B cell (primary cell): Measurements from ENCODE around the gene GORASP2. TPM values are rescaled to one million over a fixed set of nuclear protein-coding genes. Genes with fewer than 3 reads are reported as not detected.

ENCODE experiments used
- ATAC-seq: fragments of 200-7000 bp; cut with Tn5 transposase; one replicate; pipeline ENCODE4 v1.10.0; 2021; ENCODE audit warnings: low read depth, mild to moderate bottlenecking, moderate number of reproducible peaks, moderate library complexity
- CTCF ChIA-PET: fragments of 350-600 bp; sonication (Branson Sonifier 250); formaldehyde crosslinking; loops from one replicate; lab custom pipeline; 2021; ENCODE audit warnings: antibody characterized with exemption, inconsistent platforms; lab: Charles Lee
- POLR2A ChIA-PET: fragments of 350-600 bp; sonication (Branson Sonifier 250); formaldehyde crosslinking; loops from one replicate; lab custom pipeline; 2021; ENCODE audit warnings: antibody characterized with exemption; lab: Charles Lee
- DNase-seq: peaks from one replicate; pipeline ENCODE4 v3.0.0; 2013
- H2AFZ ChIP-seq: 2 replicates; pipeline ENCODE4 v1.6.1; 2012; ENCODE audit warnings: mild to moderate bottlenecking, low read depth, low read length; ENCODE audit not compliant: insufficient read depth, poor library complexity, severe bottlenecking
- H3K27ac ChIP-seq, 2 donors: 1 replicate in 1 of 2; 2 replicates in 1 of 2; pipeline ENCODE4 v1.5.1; 2012 to 2013; ENCODE audit warnings: low read length in 2 of 2, mild to moderate bottlenecking in 2 of 2, moderate library complexity in 1 of 2
- H3K27me3 ChIP-seq, 4 experiments: fragments of 200-600 bp in 1 of 4; sonication (generic) in 1 of 4; replicated peaks in 1 of 4; 1 replicate in 2 of 4; 2 replicates in 2 of 4; pipeline versions ENCODE4 v1.6.1 to v1.7.0; 2013 to 2016; ENCODE audit warnings: low read length in 3 of 4, mild to moderate bottlenecking in 2 of 4, mixed read lengths in 1 of 4, moderate library complexity in 1 of 4; ENCODE audit not compliant: insufficient read depth in 4 of 4, control insufficient read depth in 3 of 4; ENCODE audit errors: control extremely low read depth in 1 of 4
- H3K36me3 ChIP-seq, 2 experiments: replicated peaks in 1 of 2; 1 replicate in 1 of 2; 2 replicates in 1 of 2; pipeline versions ENCODE4 v1.6.1 to v1.7.1; 2013; ENCODE audit warnings: low read length in 1 of 2; ENCODE audit not compliant: insufficient read depth in 2 of 2, control insufficient read depth in 1 of 2; ENCODE audit errors: control extremely low read depth in 1 of 2, extremely low read depth in 1 of 2
- H3K4me1 ChIP-seq, 2 donors: fragments of 200-600 bp in 1 of 2; sonication (generic) in 1 of 2; 1 replicate in 1 of 2; 2 replicates in 1 of 2; pipeline versions ENCODE4 v1.5.1 to v1.6.1; 2013 to 2017; ENCODE audit warnings: low read length in 2 of 2; ENCODE audit not compliant: control insufficient read depth in 2 of 2, insufficient read depth in 2 of 2
- H3K4me2 ChIP-seq: replicated peaks from 2 replicates; pipeline ENCODE3; 2012; ENCODE audit warnings: mild to moderate bottlenecking, low read depth, low read length; ENCODE audit not compliant: poor library complexity, severe bottlenecking
- H3K4me3 ChIP-seq, 5 experiments: fragments of 200-600 bp in 1 of 5; sonication (generic) in 1 of 5; 1 replicate in 3 of 5; 2 replicates in 2 of 5; pipeline versions ENCODE4 v1.5.1 to v1.7.0; 2011 to 2016; ENCODE audit warnings: low read length in 4 of 5, mild to moderate bottlenecking in 4 of 5, low read depth in 2 of 5, control low read depth in 1 of 5, moderate library complexity in 1 of 5; ENCODE audit not compliant: insufficient read depth in 1 of 5; ENCODE audit errors: control extremely low read depth in 1 of 5, extremely low read depth in 1 of 5
- H3K79me2 ChIP-seq: fragments of 200-600 bp; sonication (generic); one replicate; pipeline ENCODE4 v1.6.0; 2016; ENCODE audit warnings: low read length; ENCODE audit not compliant: control insufficient read depth, insufficient read depth
- H3K9ac ChIP-seq: fragments of 200-600 bp; sonication (generic); 2 replicates; pipeline ENCODE4 v1.6.1; 2017; ENCODE audit warnings: mild to moderate bottlenecking, low read length, moderate library complexity
- H3K9me3 ChIP-seq, 3 donors: one replicate each; pipeline versions ENCODE4 v1.6.1 to v1.7.1; 2013; ENCODE audit warnings: low read length in 2 of 3; ENCODE audit not compliant: control insufficient read depth in 2 of 3, insufficient read depth in 1 of 3; ENCODE audit errors: control extremely low read depth in 1 of 3
- H4K20me1 ChIP-seq: 2 replicates; pipeline ENCODE4 v1.6.0; 2012; ENCODE audit warnings: mild to moderate bottlenecking, low read length; ENCODE audit not compliant: insufficient read depth, control insufficient read depth, poor library complexity, severe bottlenecking
- H3K27ac Mint-ChIP-seq: one replicate; pipeline ENCODE4 v1.8.0; 2021; ENCODE audit warnings: mixed read lengths
- H3K27me3 Mint-ChIP-seq: one replicate; pipeline ENCODE4 v1.8.0; 2021; ENCODE audit warnings: mixed read lengths
- H3K4me1 Mint-ChIP-seq: one replicate; pipeline ENCODE4 v1.8.0; 2021; ENCODE audit warnings: mixed read lengths
- H3K4me3 Mint-ChIP-seq: one replicate; pipeline ENCODE4 v1.8.0; 2021; ENCODE audit warnings: mixed read lengths
- H3K9me3 Mint-ChIP-seq: one replicate; pipeline ENCODE4 v1.8.0; 2022; ENCODE audit warnings: mixed read lengths; ENCODE audit not compliant: insufficient read depth
- EZH2 ChIP-seq: IDR thresholded peaks from 2 replicates; pipeline ENCODE4 v1.6.1; 2012; ENCODE audit warnings: borderline replicate concordance, low read depth, mild to moderate bottlenecking, moderate library complexity, low read length; ENCODE audit not compliant: insufficient read depth, poor library complexity, severe bottlenecking
- WGBS: methylation state at CpG from one replicate; pipeline ENCODE4 v1.1.5; 2013; ENCODE audit warnings: missing lambda C conversion rate; ENCODE audit not compliant: insufficient coverage; 5-methylcytosine and 5-hydroxymethylcytosine counted together
- intact Hi-C: fragments of 100-400 bp; cut with micrococcal nuclease; formaldehyde crosslinking; loops from one replicate; pipeline ENCODE4 v1.10.0; 2022
- polyA plus RNA-seq: library from polyadenylated mRNA; depleted of rRNA; stranded (reverse); fragments of >200 nt; gene quantifications from 2 replicates; pipeline ENCODE4 v1.2.3, GENCODE V29; 2012
- total RNA-seq, 2 donors: library from RNA; stranded (reverse); fragments of 120-200 nt in 1 of 2; gene quantifications; 1 replicate in 1 of 2; 2 replicates in 1 of 2; pipeline versions ENCODE4 v1.2.3 to v1.2.4, GENCODE V29; 2013 to 2022
- TF ChIP-seq, protein P1 (sequence below): fragments of 200-600 bp; IDR thresholded peaks from one replicate; pipeline ENCODE4 v1.8.0; 2022; ENCODE audit warnings: antibody characterized with exemption, mild to moderate bottlenecking

Gene GORASP2
- total and polyA plus RNA-seq, 2 donors (not counting 1 experiment from before 2014, with no cell fraction given) = 40.5 to 50.5 TPM

DNA sequence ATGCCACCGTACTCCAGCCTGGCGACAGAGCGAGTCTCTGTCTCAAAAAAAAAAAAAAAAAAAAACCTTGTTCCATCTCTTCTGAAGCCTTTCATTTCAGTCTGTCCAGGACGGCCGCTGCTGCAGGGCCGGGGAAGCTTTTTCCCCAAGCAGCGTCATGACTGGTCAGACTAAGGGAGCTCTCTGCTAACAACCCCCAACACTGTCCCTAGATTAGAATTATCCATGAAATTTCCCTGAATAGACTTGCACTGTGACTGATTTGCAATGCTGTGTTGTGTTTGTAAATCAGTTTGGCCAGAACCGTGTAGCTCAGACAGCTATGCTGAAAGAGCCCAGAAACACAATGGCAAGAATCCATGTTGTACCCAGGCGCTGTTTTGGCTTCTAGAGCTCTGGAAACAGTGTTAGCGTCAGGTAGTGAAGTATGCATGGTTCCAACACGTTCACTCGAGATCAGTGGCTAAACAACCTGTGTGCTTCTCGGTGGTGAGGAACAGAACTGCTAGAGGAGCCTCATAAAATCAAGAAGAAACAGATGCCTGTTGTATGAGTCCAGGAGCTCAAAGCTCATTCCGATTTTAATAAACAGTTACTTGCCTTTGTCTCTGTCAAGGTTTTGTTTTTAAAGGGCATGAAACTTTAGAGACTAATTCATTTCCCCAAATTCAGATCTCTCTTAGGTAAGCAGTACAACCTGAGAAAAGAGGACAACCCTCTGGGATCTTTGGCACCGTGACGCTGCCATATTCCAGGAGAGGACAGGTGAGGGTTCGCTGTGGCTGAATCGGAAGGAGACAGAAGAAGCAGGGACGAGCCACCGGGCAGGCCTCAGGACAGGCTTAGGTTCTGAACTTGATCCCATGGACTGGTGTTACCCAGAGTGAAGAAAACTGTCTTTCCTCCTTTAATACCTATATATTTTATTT is 43.5 kb downstream of the GORASP2 start:
- WGBS = 96% methylated on average over 19 of the region's 20 CpGs
- Histone ChIP-seq H4K20me1 (no peaks in the 10 kb centered on the region), H3K79me2 (no peaks in the 10 kb centered on the region), H3K9ac (peak overlapping the region; percentile 84), H3K27ac (peak overlapping the region in 1 of 2 donors; percentile 61), H3K27me3 (no peaks in the 10 kb centered on the region), H3K4me1 (peaks cover 11 to 12% of the 10 kb centered on the region in 2 donors), H2AFZ (peak overlapping the region; percentile 96), H3K4me2 (peak overlapping the region; percentile 98), H3K9me3 (no peaks in the 10 kb centered on the region), H3K4me3 (peak overlapping the region in 3 of 5 experiments; percentile 71 to 86 (median 84)), H3K36me3 (no peaks in the 10 kb centered on the region)
- peaks cover 12% of the 10 kb centered on the region for H3K4me1 Mint-ChIP-seq
- CTCF ChIA-PET = interaction anchor here (0.5 to 1.9 kb wide), 19 partner anchors 12 to 1155 kb away, joined by 3 to 42 read pairs (median 4); partner anchors contain the start of gene GORASP2
- intact Hi-C loops = loop anchor here (1.0 to 10.0 kb wide), 8 partner anchors 43 to 1492 kb away; partner anchors contain the start of genes DCAF17 and GORASP2
- ATAC-seq = no peak
- H3K27me3 Mint-ChIP-seq = no peaks in the 10 kb centered on the region
- DNase-seq = no peak
- H3K4me3 Mint-ChIP-seq = peak overlapping the region; percentile 87
- H3K27ac Mint-ChIP-seq = peak overlapping the region; percentile 59
- POLR2A ChIA-PET = interaction anchor here (0.7 to 1.5 kb wide), 3 partner anchors 188 to 444 kb away, joined by 4 to 6 read pairs (median 6); partner anchors contain the start of gene TLK1
- TF ChIP-seq, protein P1, sequence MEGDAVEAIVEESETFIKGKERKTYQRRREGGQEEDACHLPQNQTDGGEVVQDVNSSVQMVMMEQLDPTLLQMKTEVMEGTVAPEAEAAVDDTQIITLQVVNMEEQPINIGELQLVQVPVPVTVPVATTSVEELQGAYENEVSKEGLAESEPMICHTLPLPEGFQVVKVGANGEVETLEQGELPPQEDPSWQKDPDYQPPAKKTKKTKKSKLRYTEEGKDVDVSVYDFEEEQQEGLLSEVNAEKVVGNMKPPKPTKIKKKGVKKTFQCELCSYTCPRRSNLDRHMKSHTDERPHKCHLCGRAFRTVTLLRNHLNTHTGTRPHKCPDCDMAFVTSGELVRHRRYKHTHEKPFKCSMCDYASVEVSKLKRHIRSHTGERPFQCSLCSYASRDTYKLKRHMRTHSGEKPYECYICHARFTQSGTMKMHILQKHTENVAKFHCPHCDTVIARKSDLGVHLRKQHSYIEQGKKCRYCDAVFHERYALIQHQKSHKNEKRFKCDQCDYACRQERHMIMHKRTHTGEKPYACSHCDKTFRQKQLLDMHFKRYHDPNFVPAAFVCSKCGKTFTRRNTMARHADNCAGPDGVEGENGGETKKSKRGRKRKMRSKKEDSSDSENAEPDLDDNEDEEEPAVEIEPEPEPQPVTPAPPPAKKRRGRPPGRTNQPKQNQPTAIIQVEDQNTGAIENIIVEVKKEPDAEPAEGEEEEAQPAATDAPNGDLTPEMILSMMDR = no peak
- no peak for TF ChIP-seq EZH2
- H3K9me3 Mint-ChIP-seq = no peaks in the 10 kb centered on the region
